Keratinocyte (primary cell): ENCODE results near the gene MAPT. TPM values are rescaled to one million over a fixed set of nuclear protein-coding genes. Genes with fewer than 3 reads are reported as not detected.

Source experiments
- DNase-seq: peaks from one replicate; pipeline ENCODE4 v3.0.0-alpha.2; 2011; ENCODE audit warnings: low read depth, missing footprints, low spot score
- FAIRE-seq: peaks from 2 replicates; lab custom pipeline; 2011; peaks lifted over from hg19 to GRCh38; lab: Jason Lieb, UNC
- H2AFZ ChIP-seq: 2 replicates; pipeline ENCODE4 v1.6.0; 2012; ENCODE audit warnings: low read length, control low read depth, inconsistent platforms; ENCODE audit not compliant: control insufficient read depth
- H3K27ac ChIP-seq: 2 replicates; pipeline ENCODE4 v1.5.1; 2011; ENCODE audit warnings: low read length; ENCODE audit not compliant: control insufficient read depth, insufficient read depth
- H3K27me3 ChIP-seq: 3 replicates; pipeline ENCODE4 v1.6.0; 2011; ENCODE audit warnings: low read length; ENCODE audit not compliant: control insufficient read depth, insufficient read depth; ENCODE audit errors: extremely low read depth
- H3K36me3 ChIP-seq, 2 experiments: 2 replicates in 1 of 2; 3 replicates in 1 of 2; pipeline ENCODE4 v1.5.1; 2011; ENCODE audit warnings: low read length in 2 of 2, mild to moderate bottlenecking in 1 of 2; ENCODE audit not compliant: control insufficient read depth in 2 of 2, insufficient read depth in 2 of 2; ENCODE audit errors: extremely low read depth in 1 of 2
- H3K4me1 ChIP-seq: 3 replicates; pipeline ENCODE4 v1.5.1; 2011; ENCODE audit warnings: low read length; ENCODE audit not compliant: control insufficient read depth, insufficient read depth; ENCODE audit errors: extremely low read depth
- H3K4me2 ChIP-seq: 3 replicates; pipeline ENCODE4 v1.6.0; 2011; ENCODE audit warnings: low read depth, low read length; ENCODE audit not compliant: control insufficient read depth, insufficient read depth; ENCODE audit errors: extremely low read depth
- H3K4me3 ChIP-seq, 3 experiments: fragments of 200-600 bp in 1 of 3; sonication (generic) in 1 of 3; 2 replicates in 2 of 3; 3 replicates in 1 of 3; pipeline ENCODE4 v1.5.1; 2011 to 2016; ENCODE audit warnings: low read length in 3 of 3, mild to moderate bottlenecking in 3 of 3, control low read depth in 2 of 3, inconsistent platforms in 1 of 3, low read depth in 1 of 3, mixed read lengths in 1 of 3, mixed run types in 1 of 3, moderate library complexity in 1 of 3; ENCODE audit not compliant: control insufficient read depth in 2 of 3, insufficient read depth in 2 of 3; ENCODE audit errors: extremely low read depth in 1 of 3
- H3K79me2 ChIP-seq: 2 replicates; pipeline ENCODE4 v1.6.0; 2012; ENCODE audit warnings: low read length; ENCODE audit not compliant: control insufficient read depth, insufficient read depth
- H3K9ac ChIP-seq: 3 replicates; pipeline ENCODE4 v1.6.0; 2011; ENCODE audit warnings: low read length; ENCODE audit not compliant: control insufficient read depth, insufficient read depth; ENCODE audit errors: extremely low read depth
- H3K9me1 ChIP-seq: 3 replicates; pipeline ENCODE4 v1.6.0; 2011; ENCODE audit warnings: low read length; ENCODE audit not compliant: control insufficient read depth, insufficient read depth; ENCODE audit errors: extremely low read depth
- H3K9me3 ChIP-seq: 2 replicates; pipeline ENCODE4 v1.5.1; 2012; ENCODE audit warnings: low read depth, low read length; ENCODE audit not compliant: control insufficient read depth
- H4K20me1 ChIP-seq: 3 replicates; pipeline ENCODE4 v1.6.0; 2011; ENCODE audit warnings: low read length; ENCODE audit not compliant: control insufficient read depth, insufficient read depth; ENCODE audit errors: extremely low read depth
- EZH2 ChIP-seq: IDR thresholded peaks from one replicate; pipeline ENCODE4 v1.6.1; 2012; ENCODE audit warnings: inconsistent platforms, mild to moderate bottlenecking, low read length, moderate library complexity
- dilution Hi-C: fragments of 300-500 bp; cut with MboI; formaldehyde crosslinking; loops from one replicate; pipeline ENCODE4 v1.7.0; 2020; ENCODE audit warnings: low sequenced_read_pairs; ENCODE audit not compliant: extremely low pct_ligation_motif_present
- polyA plus RNA-seq, 5 experiments: library from polyadenylated mRNA; depleted of rRNA in 3 of 5; stranded (reverse) in 3 of 5; stranded (forward) in 1 of 5; unstranded in 1 of 5; fragments of >200 nt; gene quantifications; 1 replicate in 1 of 5; 2 replicates in 3 of 5; 3 replicates in 1 of 5; pipeline versions ENCODE4 v1.2.1 to v1.2.3, GENCODE V29; 2011 to 2012; ENCODE audit warnings: missing spikeins in 2 of 5, low read depth in 1 of 5, low replicate concordance in 1 of 5
- TF ChIP-seq, protein P1 (sequence below), 3 experiments: IDR thresholded peaks in 1 of 3; conservative IDR thresholded peaks in 1 of 3; optimal IDR thresholded peaks in 1 of 3; 2 replicates in 2 of 3; 3 replicates in 1 of 3; pipeline versions ENCODE3 to v1.5.1; 2011; ENCODE audit warnings: low read length in 3 of 3, mild to moderate bottlenecking in 3 of 3, moderate library complexity in 2 of 3, control low read depth in 1 of 3, inconsistent platforms in 1 of 3; ENCODE audit not compliant: insufficient read depth in 2 of 3; ENCODE audit errors: extremely low read depth in 1 of 3

MAPT gene
- polyA plus RNA-seq, 1 donor (not counting 4 experiments of a cell fraction or from before 2014, with no cell fraction given) = 0.08 TPM

DNA sequence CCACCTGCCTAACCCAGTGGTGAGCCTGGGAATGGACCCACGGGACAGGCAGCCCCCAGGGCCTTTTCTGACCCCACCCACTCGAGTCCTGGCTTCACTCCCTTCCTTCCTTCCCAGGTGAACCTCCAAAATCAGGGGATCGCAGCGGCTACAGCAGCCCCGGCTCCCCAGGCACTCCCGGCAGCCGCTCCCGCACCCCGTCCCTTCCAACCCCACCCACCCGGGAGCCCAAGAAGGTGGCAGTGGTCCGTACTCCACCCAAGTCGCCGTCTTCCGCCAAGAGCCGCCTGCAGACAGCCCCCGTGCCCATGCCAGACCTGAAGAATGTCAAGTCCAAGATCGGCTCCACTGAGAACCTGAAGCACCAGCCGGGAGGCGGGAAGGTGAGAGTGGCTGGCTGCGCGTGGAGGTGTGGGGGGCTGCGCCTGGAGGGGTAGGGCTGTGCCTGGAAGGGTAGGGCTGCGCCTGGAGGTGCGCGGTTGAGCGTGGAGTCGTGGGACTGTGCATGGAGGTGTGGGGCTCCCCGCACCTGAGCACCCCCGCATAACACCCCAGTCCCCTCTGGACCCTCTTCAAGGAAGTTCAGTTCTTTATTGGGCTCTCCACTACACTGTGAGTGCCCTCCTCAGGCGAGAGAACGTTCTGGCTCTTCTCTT, 102.1 kb downstream of the MAPT start:
- H3K27me3 ChIP-seq = peaks cover 16% of the 10 kb centered on the region
- FAIRE-seq = no peak
- no peaks in the 10 kb centered on the region for H3K9me1 ChIP-seq
- no peaks in the 10 kb centered on the region for H3K9me3 ChIP-seq
- TF ChIP-seq, protein P1, sequence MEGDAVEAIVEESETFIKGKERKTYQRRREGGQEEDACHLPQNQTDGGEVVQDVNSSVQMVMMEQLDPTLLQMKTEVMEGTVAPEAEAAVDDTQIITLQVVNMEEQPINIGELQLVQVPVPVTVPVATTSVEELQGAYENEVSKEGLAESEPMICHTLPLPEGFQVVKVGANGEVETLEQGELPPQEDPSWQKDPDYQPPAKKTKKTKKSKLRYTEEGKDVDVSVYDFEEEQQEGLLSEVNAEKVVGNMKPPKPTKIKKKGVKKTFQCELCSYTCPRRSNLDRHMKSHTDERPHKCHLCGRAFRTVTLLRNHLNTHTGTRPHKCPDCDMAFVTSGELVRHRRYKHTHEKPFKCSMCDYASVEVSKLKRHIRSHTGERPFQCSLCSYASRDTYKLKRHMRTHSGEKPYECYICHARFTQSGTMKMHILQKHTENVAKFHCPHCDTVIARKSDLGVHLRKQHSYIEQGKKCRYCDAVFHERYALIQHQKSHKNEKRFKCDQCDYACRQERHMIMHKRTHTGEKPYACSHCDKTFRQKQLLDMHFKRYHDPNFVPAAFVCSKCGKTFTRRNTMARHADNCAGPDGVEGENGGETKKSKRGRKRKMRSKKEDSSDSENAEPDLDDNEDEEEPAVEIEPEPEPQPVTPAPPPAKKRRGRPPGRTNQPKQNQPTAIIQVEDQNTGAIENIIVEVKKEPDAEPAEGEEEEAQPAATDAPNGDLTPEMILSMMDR (optimal IDR thresholded peaks at IDR 0.05 in 1 of 3, IDR thresholded peaks at IDR 0.05 in 1 of 3, conservative IDR thresholded peaks at IDR 0.05 in 1 of 3; ENCODE audit: extremely low read depth in 1 of 3, insufficient read depth in 2 of 3, low read length in 3 of 3) = no peak
- dilution Hi-C loops = no loop called here
- H3K4me2 ChIP-seq = no peak overlapping the region
- H2AFZ ChIP-seq = no peak overlapping the region
- no peak overlapping the region for H3K27ac ChIP-seq
- no peaks in the 10 kb centered on the region for H4K20me1 ChIP-seq
- H3K4me1 ChIP-seq = no peaks in the 10 kb centered on the region
- no peak overlapping the region for H3K4me3 ChIP-seq
- H3K36me3 ChIP-seq = no peaks in the 10 kb centered on the region
- no peak overlapping the region for H3K9ac ChIP-seq
- DNase-seq = no peak
- H3K79me2 ChIP-seq = no peaks in the 10 kb centered on the region

DNA sequence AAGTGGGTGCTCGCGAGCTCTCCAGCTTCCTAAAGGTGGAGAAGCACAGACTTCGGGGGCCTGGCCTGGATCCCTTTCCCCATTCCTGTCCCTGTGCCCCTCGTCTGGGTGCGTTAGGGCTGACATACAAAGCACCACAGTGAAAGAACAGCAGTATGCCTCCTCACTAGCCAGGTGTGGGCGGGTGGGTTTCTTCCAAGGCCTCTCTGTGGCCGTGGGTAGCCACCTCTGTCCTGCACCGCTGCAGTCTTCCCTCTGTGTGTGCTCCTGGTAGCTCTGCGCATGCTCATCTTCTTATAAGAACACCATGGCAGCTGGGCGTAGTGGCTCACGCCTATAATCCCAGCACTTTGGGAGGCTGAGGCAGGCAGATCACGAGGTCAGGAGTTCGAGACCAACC, 102.8 kb downstream of the MAPT start:
- H3K4me2 ChIP-seq = no peak overlapping the region
- FAIRE-seq = no peak
- H2AFZ ChIP-seq = no peak overlapping the region
- H3K9ac ChIP-seq = no peak overlapping the region
- no peaks in the 10 kb centered on the region for H3K9me3 ChIP-seq
- dilution Hi-C loops = no loop called here
- H3K79me2 ChIP-seq = no peaks in the 10 kb centered on the region
- no peak for DNase-seq
- H3K4me3 ChIP-seq = no peak overlapping the region
- H3K36me3 ChIP-seq = no peaks in the 10 kb centered on the region
- H3K27me3 ChIP-seq = peaks cover 20% of the 10 kb centered on the region
- H4K20me1 ChIP-seq = no peaks in the 10 kb centered on the region
- H3K9me1 ChIP-seq = no peaks in the 10 kb centered on the region
- TF ChIP-seq EZH2 = no peak
- TF ChIP-seq, protein P1 (optimal IDR thresholded peaks at IDR 0.05 in 1 of 3, IDR thresholded peaks at IDR 0.05 in 1 of 3, conservative IDR thresholded peaks at IDR 0.05 in 1 of 3; ENCODE audit: extremely low read depth in 1 of 3, insufficient read depth in 2 of 3, low read length in 3 of 3) = no peak
- H3K4me1 ChIP-seq = no peaks in the 10 kb centered on the region
- H3K27ac ChIP-seq = no peak overlapping the region
